HG02623 (cell line): ENCODE measurements around the gene ZSWIM5.
"Not testable (repeated sequence)": the region's sequence is repeated elsewhere in the genome, so short reads cannot be mapped to it uniquely, and the experiment has no call there.

ENCODE experiments used
- ATAC-seq: cut with Tn5 transposase; IDR thresholded peaks from one replicate; pipeline ENCODE4 v1.9.1; 2021; ENCODE audit warnings: moderate library complexity; ENCODE audit not compliant: unreplicated experiment

ZSWIM5 gene

GRCh38 chr1:45205910-45206721, at the start of gene ZSWIM5:
ZSWIM5 (minus strand) TSS chr1:45206605; CDS start chr1:45206350, 255 bp downstream.
- peak; percentile 61 for ATAC-seq

DNA sequence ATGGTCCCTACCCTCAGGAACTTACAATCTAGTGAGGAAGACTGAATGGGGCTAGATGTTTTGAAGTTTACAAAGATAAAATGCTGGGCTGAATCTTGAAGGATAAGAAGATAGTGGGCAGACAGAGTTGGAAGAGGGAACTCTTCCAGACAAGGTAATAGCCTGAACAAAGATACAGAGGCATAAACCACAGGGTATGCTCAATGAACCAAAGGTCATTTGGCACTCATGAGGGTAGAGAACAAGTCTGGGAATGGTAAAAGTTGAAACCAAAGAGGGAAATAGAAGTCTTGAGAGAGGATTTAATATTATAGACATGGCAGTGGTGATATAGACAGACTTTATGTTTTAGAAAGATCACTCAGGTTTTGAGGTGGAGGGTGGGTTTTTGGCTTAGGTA, 48.1 kb upstream of the ZSWIM5 start:
- ATAC-seq: no peak

GRCh38 chr1:45250544-45250943, 44.1 kb upstream of the ZSWIM5 start:
- ATAC-seq: no peak

DNA sequence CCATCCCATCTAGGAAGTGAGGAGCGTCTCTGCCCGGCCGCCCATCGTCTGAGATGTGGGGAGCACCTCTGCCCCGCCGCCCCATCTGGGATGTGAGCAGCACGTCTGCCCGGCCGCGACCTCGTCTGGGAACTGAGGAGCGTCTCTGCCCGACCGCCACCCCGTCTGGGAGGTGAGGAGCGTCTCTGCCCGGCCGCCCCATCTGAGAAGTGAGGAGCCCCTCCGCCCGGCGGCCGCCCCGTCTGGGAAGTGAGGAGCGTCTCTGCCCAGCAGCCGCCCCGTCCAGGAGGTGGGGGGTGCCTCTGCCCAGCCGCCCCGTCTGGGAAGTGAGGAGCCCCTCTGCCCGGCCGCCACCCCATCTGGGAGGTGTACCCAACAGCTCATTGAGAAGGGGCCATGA, 41.6 kb upstream of the ZSWIM5 start:
- ATAC-seq: not testable (repeated sequence)

DNA sequence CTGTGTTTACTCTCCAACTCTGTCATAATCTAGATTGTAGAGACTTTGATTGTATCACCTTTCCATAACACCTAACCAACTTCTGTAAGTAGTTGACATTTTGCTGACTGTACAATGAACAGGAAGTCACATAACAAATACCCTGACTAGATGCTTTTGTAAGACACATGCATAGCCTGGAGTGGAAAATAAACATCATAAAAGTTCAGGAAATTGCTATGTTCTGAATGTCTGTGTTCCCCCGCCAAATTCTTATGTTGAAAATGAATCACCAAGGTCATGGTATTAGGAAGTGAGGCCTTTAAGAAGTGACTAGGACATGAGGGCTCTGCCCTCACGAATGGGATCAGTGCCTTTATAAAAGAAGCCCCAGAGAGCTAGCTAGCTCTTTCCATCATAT, 40.4 kb upstream of the ZSWIM5 start:
- ATAC-seq: no peak

GRCh38 chr1:45246359-45246758, 40.0 kb upstream of the ZSWIM5 start:
- not testable (repeated sequence) for ATAC-seq

- ATAC-seq: no peak
Observed at GRCh38 chr1:45244660-45245059, 38.3 kb upstream of the ZSWIM5 start.

DNA sequence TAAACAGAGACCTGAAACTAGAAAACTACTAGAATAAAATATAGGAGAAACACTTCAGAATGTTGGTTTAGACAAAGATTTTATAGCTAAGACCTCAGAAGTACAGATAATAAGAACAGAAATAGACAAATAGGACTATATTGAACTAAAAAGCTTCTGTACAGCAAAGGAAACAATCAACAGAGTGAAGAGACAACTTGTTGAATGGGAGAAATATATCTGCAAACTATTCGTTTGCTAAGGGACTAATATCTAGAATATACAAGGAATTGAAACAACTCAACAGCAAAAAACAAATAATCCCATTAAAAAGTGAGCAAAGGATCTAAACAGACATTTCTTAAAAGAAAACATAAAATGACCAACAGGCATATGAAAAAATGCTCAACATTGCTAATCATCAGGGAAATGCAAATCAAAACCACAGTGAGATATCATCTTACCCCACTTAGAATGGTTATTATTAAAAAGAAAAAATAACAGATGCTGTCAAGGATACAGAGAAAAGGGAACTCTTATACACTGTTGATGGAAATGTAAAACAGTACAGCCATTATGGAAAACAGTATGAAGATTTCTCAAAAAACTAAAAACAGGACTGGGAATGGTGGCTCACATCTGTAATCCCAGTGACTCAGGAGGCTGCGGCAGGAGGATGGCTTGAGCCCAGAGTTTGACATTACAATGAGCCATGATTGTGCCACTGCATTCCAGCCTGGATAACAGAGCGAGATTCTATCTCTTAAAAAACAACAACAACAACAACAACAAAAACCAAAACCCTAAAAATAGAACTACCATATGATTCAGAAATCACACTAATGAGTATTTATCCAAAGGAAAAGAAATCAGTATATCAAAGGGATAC, 37.3 kb upstream of the ZSWIM5 start:
- no peak for ATAC-seq

- ATAC-seq: no peak
Observed at GRCh38 chr1:45238846-45239245, 32.4 kb upstream of the ZSWIM5 start.

GRCh38 chr1:45236136-45236535, 29.7 kb upstream of the ZSWIM5 start:
- no peak for ATAC-seq

- no peak for ATAC-seq
Observed at GRCh38 chr1:45230537-45230936, 24.1 kb upstream of the ZSWIM5 start.

DNA sequence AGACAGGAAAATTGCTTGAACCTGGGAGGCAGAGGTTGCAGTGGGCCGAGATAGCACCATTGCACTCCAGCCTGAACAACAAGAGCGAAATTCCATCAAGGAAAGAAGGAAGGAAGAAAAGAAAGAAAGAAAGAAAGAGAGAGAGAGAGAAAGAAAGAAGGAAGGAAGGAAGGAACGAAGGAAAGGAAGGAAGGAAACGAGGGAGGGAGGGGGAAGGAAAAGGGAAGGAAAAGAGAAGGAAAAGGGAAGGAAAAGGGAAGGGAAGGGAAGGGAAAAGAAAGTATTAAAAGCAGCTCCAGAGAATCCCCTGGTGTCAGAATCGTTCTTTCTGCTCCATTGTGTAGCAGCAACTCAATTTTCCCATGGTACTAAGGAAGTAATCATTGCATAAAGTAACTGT, 19.2 kb upstream of the ZSWIM5 start:
- ATAC-seq: no peak

- ATAC-seq: not testable (repeated sequence)
Observed at GRCh38 chr1:45223710-45224109, 17.3 kb upstream of the ZSWIM5 start.

- ATAC-seq: no peak
Observed at GRCh38 chr1:45221716-45222115, 15.3 kb upstream of the ZSWIM5 start.

DNA sequence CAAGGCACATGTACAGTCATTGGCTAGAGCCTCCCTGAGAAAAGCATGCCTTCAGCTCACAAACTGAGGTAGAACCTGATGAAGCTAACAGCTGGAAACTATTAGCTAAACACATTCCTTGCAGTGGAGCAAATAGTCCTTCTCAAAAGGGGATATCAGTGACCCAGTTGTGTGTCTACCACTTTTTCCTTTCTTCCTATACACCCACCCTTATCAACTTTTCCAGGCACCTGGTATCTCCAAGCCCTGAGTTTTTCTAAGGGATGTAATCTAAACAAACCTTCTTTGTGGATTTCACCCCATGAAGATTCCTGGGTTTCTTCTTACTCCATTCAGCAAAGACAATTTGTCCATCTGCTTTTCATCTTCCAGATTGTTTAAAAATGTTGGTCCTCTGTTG, 10.5 kb upstream of the ZSWIM5 start:
- no peak for ATAC-seq

DNA sequence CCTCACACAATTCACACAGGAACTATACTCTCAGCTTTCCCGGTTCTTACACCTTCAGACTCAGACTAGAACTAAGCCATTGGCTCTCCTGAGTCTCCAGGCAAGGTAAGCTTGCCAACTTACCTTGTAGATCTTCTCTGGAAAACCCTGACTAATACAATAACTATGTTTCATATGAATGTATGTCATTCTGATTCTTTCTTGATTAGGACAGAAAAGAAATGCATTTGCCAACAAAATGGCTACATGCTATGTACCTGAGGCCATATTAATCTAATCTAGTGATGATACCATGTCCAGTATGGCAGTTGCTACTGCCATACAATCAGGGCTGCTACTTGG, 9.8 kb upstream of the ZSWIM5 start:
- ATAC-seq: no peak

- no peak for ATAC-seq
Observed at GRCh38 chr1:45215485-45216199, 9.2 kb upstream of the ZSWIM5 start.

DNA sequence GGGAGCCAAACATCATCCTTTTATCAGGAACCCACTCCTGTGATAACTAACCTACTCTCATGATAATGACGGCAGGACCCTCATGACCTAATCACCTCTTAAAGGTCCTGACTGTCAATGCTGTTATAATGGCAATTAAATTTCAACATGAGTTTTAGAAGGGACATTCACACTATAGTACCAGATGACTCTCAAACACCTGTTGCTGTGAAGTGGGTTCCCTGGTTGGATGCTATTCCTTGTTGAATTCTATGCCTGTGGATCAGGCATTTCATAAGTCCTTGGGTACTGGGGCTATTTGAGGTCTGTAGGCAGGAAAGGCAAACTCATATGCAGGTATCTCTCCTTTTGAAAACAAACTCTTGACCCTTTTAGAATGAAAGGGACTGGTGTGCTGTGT, 7.5 kb upstream of the ZSWIM5 start:
- ATAC-seq: no peak

DNA sequence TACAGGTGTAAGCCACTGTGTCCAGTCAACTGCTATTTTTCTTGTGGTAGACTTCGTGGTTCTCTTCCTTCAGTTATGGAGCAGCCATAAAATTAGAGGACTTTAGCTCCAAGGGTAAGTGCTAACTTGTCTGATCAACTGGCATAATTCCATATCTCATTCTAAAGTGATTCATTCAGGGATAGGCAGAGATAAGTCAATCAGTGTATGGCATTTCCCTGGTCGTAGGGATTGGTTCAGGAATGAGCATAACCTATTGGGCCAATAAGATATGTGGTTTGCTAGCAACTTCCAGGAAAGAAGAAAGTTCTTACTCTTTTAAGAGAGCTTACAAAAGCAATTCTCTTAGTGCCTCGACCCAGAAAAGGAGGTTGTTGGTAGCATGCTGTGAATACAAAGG, 4.7 kb upstream of the ZSWIM5 start:
- ATAC-seq: no peak

DNA sequence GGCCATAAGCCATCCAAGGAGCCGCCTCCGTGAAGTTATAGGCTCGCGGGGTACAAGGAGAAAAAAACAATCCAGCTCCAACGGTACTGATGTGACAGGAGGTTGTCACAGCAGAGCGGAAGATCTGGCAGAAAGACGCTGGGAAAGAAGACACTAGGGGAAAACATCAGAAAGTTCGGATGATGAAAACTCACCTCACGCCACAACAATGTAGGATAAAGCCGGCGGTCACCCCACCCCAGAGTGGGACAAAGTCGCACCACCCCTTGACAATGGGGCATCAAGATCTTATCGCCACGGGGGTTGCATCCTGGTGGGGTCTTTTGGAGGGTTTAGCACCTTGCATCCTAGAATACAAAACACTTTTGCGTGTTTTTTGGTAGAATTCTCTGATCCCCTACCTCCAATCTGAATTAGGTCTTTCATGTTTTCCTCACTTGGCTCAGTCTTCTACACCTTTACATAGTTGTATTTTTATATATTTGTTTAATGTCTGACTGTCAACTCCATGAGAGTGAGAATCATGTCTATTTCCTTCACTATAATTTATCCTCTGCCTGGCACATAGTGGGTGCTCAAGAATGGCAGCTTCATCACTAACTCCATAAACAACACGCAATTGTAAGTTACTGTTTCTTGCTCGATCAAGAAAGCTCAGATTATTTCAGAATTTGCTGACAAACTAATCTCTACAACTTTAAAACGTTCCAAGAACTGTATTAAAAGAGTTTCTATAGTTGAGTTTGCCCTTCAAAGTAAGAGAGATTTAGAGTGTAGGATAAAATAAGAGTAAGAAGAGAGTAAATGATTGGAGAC, 611 bp upstream of the ZSWIM5 start:
- no peak for ATAC-seq
